GM18502 (cell line): Measurements from ENCODE around the gene CYP4F3.
"Not testable (repeated sequence)": the region's sequence is repeated elsewhere in the genome, so short reads cannot be mapped to it uniquely, and the experiment has no call there.

Experiments
- ATAC-seq: cut with Tn5 transposase; IDR thresholded peaks from one replicate; pipeline ENCODE4 v1.9.1; 2021; ENCODE audit warnings: mild to moderate bottlenecking; ENCODE audit not compliant: unreplicated experiment, poor library complexity

The CYP4F3 gene

GRCh38 chr19:15629003-15629880 is 11.5 kb upstream of the CYP4F3 start:
- no peak for ATAC-seq

- ATAC-seq = no peak
These were observed 8.9 kb upstream of the CYP4F3 start for GRCh38 chr19:15631817-15632216.

DNA sequence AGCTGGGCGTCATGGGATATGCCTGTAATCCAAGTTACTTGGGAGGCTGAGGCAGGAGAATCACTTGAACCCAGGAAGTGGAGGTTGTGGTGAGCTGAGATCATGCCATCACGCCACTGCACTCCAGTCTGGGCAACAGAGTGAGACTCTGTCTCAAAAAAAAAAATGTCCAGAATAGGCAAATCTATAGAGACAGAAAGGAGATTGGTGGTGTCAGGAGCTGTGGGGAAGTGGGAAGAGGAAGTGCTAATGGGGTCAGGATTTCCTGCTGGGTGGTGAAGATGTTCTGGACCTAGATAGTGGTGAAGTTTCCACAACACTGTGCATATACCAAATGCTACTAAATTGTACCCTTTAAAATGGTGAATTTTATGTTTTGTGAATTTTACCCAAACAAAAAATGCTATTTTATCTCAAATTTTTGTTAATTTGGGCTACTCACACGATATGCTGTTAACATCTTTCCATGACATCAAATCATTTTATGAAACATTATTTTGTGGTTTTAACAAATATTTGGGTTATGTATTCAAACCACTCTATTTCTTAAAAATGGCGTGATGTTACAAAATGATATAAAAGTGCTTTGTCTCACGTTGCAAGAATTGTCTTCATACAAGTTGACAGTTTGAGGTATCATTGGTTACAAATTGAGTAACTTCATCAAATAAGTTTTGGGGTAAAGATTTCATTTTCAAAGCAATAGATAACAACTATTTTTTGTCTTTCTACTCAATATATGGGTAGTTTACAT is 7.4 kb upstream of the CYP4F3 start:
- no peak for ATAC-seq

DNA sequence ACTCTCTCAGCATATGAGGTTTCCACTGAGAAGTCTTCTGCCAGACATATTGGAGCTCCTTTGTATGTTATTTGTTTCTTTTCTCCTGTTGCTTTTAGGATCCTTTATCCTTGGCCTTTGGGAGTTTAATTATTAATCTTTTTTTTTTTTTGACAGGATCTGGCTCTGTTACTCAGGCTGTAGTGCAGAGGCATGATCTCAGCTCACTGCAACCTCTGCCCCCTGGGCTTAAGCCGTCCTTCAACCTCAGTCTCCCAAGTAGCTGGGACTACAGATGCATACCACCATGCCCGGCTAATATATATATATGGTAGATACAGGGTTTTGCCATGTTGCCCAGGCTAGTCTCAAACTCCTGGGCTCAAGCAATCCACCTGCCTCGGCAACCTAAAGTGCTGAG is 6.6 kb upstream of the CYP4F3 start:
- ATAC-seq = no peak

GRCh38 chr19:15635016-15635805 is 5.5 kb upstream of the CYP4F3 start:
- no peak for ATAC-seq

GRCh38 chr19:15636026-15636425 is 4.7 kb upstream of the CYP4F3 start:
- ATAC-seq = no peak

DNA sequence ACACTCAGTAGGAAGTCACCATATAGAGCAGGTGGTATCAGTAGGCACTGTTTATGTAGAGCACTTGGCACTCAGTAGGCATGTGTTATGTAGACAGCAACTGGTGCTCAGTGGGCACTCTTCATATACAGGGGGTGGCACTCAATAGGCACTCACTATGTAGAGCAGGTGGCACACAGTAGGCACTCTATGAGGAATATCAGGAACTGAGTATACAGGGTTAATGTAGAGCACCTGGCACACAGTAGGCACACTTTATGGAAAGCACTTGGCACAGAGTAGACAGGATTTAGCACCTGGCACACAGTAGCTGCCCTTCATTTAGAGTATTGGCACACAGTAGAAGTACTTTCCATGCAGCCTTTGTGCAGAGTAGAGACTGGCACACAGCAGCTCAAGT is 1.1 kb upstream of the CYP4F3 start:
- no peak for ATAC-seq

DNA sequence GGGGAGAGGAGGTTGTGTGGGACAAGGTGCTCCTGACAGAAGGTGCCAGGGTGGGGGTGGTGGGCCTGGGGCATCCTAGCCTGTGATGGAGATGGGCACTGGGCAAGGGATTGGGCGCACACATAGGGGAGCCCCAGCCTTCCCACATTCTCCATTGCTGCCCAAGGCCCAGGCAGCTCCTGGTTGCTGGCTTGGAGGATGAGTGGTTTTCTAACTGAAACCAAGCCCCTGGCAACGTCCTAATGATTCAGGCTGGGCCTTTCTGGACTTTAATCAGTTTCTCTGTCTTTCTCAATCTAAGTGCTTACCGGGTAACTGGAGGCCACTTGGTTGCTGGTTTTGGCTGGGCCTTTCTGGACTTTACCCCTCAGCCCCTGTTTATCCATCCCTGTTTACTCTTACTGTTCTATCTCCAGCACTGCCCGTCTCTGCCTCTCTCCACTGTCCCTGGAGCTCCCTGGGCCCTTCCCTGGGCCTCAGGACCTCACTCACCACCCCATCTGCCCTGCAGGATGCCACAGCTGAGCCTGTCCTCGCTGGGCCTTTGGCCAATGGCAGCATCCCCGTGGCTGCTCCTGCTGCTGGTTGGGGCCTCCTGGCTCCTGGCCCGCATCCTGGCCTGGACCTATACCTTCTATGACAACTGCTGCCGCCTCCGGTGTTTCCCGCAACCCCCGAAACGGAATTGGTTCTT is 354 bp downstream of the CYP4F3 start:
- ATAC-seq = no peak

- ATAC-seq = no peak
These were observed 1.3 kb downstream of the CYP4F3 start for GRCh38 chr19:15641901-15642491.

GRCh38 chr19:15642807-15643206 is 2.1 kb downstream of the CYP4F3 start:
- ATAC-seq = no peak

GRCh38 chr19:15643387-15643786 is 2.7 kb downstream of the CYP4F3 start:
- no peak for ATAC-seq

DNA sequence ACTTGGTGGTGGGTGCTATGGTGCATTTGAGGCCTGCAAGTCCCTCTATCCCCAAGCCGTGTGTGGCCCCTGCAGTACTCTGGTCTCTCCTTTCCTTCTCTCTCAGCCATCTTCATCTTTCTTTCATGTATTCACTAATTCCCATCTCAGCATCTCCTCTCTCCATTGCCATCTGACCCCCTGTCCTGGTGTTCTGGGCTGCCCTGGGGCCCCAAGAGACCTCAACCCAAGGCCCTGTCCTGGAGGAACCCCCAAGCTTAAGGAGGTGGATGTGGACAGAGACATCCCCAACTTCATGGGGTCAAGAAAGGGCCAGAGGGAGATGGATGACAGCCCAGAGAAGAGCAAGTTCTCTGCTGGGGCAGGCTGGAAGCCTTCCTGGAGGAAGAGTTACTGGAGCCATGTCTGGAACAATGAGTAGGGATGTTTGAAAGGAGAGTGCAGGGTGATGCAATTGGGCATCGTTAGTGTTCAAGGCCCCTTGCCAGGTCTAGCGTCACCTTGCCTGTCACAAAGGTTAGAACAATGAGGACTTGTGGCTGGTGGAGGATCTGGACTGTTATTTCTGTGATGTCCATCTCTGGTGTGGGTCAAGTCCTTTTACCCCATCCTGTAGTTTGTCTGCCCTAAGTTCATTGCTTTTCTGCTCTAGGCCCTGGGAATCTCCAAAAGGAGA is 3.5 kb downstream of the CYP4F3 start:
- no peak for ATAC-seq

DNA sequence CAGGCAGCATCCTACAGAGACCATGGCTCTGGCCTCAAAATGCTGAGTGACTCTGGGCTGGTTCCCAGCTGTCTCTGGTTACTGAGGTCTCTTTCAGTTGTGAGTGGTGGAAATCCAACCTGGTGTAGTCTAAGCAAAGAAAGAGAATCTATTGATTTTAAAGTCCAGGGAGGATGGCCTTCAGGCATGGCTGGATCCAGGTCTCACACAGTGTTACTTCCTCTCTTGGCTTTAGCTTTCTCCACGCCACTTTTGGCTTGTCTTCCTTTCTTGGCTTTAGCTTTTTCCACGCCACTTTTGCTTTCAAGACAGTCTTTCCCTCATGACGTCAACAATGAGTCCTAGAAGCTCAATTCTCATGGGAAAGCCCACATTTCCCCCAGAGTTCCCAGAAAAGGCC is 4.1 kb downstream of the CYP4F3 start:
- no peak for ATAC-seq

DNA sequence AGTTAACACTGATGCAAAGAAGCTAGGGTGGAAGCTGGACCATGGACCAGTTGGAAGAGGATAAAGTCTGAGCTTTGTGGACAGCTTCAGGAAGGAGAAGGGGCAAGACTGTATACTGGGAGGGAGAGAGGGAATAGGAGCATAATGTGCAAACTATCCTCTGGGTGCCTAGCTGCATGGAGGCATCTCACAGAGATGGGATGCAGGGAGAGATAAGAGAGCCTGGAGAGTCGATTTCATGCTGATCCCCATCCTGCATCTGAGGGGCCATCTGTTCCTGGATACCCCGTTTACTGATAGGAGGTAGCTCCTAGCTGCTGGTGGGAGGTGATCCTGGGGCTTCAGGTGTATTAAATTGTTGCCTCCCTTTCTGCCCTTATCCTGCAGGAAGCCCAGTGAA is 8.8 kb downstream of the CYP4F3 start:
- ATAC-seq = no peak

DNA sequence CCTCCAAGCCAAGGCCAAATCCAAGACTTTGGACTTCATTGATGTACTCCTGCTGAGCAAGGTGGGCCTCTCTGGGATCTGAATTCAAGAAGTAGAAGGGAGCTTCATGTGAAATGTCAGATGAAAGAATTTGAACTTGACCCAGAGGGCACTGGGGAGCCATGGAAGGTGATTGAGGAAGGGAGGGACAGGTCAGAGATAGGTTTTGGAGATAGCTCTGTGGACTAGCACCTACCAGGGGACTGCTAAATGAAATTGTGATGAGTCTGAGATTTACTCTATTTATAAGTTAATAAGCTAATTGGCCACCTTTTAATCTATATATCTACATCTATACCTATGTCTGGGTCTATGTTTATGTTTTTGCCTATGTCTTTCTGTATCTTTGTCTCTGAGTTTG is 9.4 kb downstream of the CYP4F3 start:
- ATAC-seq = not testable (repeated sequence)

DNA sequence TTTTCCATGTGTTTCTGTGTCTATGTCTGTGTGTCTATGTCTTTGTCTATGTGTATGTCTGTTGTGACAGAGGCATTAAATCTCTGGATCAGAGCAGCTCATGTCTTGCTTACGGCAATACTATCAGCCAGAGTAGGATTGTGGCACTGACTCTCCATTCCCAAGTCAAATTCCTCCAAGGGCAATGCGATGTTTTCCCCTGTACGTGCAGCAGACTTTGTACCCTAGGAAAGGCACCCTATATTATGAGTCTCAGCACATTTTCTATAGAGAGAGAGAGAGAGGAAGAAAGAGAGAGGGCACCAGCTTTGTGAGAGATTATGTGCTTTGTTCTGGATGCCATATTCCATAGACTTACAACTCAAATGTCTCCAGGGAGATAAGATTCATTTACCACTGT is 11.1 kb downstream of the CYP4F3 start:
- ATAC-seq = no peak

- no peak for ATAC-seq
These were observed 12.0 kb downstream of the CYP4F3 start for GRCh38 chr19:15652559-15653278.

DNA sequence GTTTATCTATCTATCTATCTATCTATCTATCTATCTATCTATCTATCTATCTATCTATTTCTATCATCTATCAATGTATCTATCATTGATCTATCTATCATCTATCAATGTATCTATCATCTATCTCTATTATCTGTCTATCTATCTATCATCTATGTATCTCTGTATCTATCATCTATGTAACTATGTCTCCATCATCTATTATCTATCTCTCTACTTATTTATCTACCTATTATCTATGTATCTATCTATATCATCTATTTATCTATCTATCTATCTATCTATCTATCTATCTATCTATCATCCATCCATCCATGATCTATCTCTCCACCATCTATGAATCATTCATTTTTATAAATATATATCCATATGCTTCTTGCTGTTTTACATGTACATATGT is 15.8 kb downstream of the CYP4F3 start:
- no peak for ATAC-seq

GRCh38 chr19:15663247-15663646 is 22.6 kb downstream of the CYP4F3 start:
- ATAC-seq = no peak
